ENCODE results near the gene TSHZ1. TPM values are rescaled to one million over a fixed set of nuclear protein-coding genes. Genes with fewer than 3 reads are reported as not detected.

Gene TSHZ1
- total RNA-seq, 1 donor from 2014 or later, result 8.0 TPM

DNA sequence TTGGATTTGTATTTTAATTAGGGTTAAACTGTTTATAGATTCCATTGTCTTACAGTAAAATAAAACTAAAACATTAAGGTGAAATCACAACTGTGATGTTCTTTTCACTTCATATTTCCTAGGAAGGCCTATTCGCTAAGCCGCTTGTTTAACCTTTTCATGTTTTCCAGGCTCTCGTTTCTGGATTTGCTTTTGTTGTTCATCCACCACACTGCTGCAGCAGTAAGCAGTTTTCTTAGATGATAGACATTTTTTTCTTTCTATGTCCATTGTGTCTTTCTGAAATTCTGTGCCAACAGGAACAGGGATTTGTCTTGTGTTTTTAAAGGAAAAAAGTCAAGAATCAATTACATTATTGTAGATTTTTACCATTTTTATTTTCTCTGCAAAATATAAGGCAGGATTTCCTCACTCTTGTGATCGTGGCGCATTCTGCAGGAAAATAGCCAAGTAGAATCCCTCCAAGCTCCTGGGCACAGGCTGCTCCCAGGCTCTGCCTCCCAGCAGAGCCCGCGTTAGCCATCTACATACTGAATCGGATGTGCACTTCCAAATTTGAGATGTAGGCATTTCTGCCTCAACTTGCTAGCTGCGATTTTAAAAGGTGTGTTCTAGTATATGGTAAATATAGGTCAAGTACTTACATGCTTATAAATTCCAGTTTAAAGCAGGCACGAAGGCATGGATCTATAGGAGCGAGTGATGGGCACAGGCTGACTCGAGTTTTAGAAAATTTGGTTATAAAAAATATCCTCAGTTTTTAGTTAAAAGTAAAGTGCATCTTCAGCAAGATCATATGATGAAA is 10.2 kb downstream of the TSHZ1 start:
- no peaks in the 10 kb centered on the region for H3K27me3 Mint-ChIP-seq (ENCODE audit: low read depth)
- H3K9me3 Mint-ChIP-seq (ENCODE audit: low read depth), result no peaks in the 10 kb centered on the region
- no peaks in the 10 kb centered on the region for H3K4me1 Mint-ChIP-seq (ENCODE audit: low read depth)
- DNase-seq (ENCODE audit: low spot score), result no peak
- H3K36me3 Mint-ChIP-seq (ENCODE audit: low read depth), result no peaks in the 10 kb centered on the region
- TF ChIP-seq, protein P1, sequence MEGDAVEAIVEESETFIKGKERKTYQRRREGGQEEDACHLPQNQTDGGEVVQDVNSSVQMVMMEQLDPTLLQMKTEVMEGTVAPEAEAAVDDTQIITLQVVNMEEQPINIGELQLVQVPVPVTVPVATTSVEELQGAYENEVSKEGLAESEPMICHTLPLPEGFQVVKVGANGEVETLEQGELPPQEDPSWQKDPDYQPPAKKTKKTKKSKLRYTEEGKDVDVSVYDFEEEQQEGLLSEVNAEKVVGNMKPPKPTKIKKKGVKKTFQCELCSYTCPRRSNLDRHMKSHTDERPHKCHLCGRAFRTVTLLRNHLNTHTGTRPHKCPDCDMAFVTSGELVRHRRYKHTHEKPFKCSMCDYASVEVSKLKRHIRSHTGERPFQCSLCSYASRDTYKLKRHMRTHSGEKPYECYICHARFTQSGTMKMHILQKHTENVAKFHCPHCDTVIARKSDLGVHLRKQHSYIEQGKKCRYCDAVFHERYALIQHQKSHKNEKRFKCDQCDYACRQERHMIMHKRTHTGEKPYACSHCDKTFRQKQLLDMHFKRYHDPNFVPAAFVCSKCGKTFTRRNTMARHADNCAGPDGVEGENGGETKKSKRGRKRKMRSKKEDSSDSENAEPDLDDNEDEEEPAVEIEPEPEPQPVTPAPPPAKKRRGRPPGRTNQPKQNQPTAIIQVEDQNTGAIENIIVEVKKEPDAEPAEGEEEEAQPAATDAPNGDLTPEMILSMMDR (IDR thresholded peaks at IDR 0.05), result no peak
- no peak overlapping the region for H3K27ac Mint-ChIP-seq (ENCODE audit: unreplicated experiment)
- no peak overlapping the region for H3K4me3 Mint-ChIP-seq (ENCODE audit: unreplicated experiment)

DNA sequence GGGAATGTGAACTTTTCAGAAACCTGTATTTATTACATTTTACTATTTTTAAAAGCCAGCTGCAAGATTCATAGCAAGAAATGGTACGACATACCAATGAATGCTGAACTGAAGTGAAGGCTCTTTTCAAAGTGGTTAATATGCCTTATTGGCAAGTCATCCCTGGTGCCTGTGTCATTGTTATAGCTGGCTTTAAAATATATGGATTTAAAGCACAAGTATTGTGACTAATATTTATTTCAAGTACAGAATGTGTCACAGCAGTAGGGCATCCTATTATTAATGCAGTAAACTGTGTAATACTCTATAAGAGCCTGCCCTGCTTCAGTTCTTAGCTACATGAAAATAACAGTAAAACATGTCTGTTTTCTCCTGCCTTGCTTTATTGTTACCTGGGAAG is 10.8 kb downstream of the TSHZ1 start:
- DNase-seq (ENCODE audit: low spot score), result no peak
- no peak overlapping the region for H3K27ac Mint-ChIP-seq (ENCODE audit: unreplicated experiment)
- no peaks in the 10 kb centered on the region for H3K27me3 Mint-ChIP-seq (ENCODE audit: low read depth)
- no peaks in the 10 kb centered on the region for H3K36me3 Mint-ChIP-seq (ENCODE audit: low read depth)
- TF ChIP-seq, protein P1 (IDR thresholded peaks at IDR 0.05), result no peak
- H3K9me3 Mint-ChIP-seq (ENCODE audit: low read depth), result no peaks in the 10 kb centered on the region
- H3K4me3 Mint-ChIP-seq (ENCODE audit: unreplicated experiment), result no peak overlapping the region
- peaks cover 3% of the 10 kb centered on the region for H3K4me1 Mint-ChIP-seq (ENCODE audit: low read depth)

DNA sequence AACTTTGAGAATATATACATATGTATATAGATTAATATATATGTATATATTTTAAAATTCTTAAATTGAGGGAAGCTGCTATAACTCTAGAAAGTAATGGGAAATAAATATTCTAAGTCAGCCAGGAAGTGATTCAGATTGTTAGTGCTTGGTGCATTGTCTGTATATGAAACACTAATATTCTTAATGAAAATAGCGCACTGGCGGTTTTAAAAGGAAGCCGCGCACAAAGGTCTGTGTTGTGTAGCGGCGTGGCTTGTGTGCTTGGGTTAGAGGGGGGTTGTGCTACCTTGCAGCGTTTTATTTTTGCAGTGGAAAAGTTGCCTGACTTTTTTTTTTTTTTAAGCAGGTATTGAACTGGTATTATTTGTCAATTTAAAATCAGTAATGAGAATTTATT is 11.3 kb downstream of the TSHZ1 start:
- no peaks in the 10 kb centered on the region for H3K36me3 Mint-ChIP-seq (ENCODE audit: low read depth)
- peaks cover 8% of the 10 kb centered on the region for H3K4me1 Mint-ChIP-seq (ENCODE audit: low read depth)
- no peak for DNase-seq (ENCODE audit: low spot score)
- TF ChIP-seq, protein P1 (IDR thresholded peaks at IDR 0.05), result no peak
- H3K27ac Mint-ChIP-seq (ENCODE audit: unreplicated experiment), result no peak overlapping the region
- no peaks in the 10 kb centered on the region for H3K27me3 Mint-ChIP-seq (ENCODE audit: low read depth)
- H3K4me3 Mint-ChIP-seq (ENCODE audit: unreplicated experiment), result no peak overlapping the region
- H3K9me3 Mint-ChIP-seq (ENCODE audit: low read depth), result no peaks in the 10 kb centered on the region

DNA sequence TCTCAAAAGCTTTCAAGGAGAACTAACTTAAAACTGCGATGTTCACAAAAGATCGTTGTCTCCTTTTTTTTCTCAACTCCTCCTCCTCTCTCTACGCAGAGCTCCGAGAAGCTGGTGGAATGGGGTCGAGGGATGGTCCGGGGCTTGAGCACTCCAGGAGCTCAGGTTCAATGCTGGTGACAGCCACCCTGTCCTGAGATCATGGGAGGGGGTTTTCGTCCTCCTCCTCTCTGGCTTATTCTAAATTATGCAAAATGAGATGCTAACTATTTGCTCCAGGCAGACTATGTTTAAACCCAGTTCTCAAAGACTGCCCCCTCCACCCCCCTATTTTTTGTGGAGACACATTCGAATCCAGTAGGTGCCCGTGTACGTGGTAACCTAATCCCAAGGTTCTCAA is 11.8 kb downstream of the TSHZ1 start:
- no peak for DNase-seq (ENCODE audit: low spot score)
- Mint-ChIP-seq H3K27me3 (ENCODE audit: low read depth) (no peaks in the 10 kb centered on the region), H3K4me3 (ENCODE audit: unreplicated experiment) (no peak overlapping the region), H3K9me3 (ENCODE audit: low read depth) (no peaks in the 10 kb centered on the region), H3K4me1 (ENCODE audit: low read depth) (peaks cover 14% of the 10 kb centered on the region), H3K36me3 (ENCODE audit: low read depth) (no peaks in the 10 kb centered on the region), H3K27ac (ENCODE audit: unreplicated experiment) (no peak overlapping the region)
- TF ChIP-seq, protein P1 (IDR thresholded peaks at IDR 0.05), result no peak

DNA sequence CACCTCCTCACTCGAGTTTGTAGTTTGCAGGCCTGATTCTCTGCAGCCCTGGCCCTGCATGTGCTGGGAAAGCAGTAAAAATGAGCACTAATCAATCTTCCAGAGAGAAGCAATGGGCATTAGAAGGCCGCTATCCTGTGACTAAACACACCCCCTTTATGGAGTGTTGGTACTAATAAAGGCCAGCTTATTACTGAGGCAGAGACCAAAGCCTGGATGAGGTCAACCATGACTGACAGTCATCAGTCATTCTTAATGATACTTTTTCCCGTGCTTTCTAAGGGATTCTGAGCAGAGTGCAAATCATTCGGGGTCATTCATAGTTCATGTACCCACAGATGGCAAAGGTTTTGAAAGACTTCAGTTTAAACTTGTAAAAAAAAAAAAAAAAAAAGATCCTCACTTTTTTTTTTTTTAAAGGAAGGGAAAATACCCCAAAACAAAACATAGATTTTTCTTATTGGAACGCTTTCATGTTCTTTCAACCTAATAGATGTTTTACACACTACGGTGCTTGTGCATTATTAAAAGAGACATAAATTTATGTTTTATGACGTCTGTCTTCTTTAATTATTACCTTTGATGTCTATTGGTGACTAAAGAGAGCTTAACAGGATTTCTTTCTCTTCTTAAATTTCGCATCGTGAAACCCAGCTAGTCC is 13.2 kb downstream of the TSHZ1 start:
- TF ChIP-seq, protein P1 (IDR thresholded peaks at IDR 0.05), result no peak
- H3K4me1 Mint-ChIP-seq (ENCODE audit: low read depth), result peaks cover 23% of the 10 kb centered on the region
- no peak overlapping the region for H3K4me3 Mint-ChIP-seq (ENCODE audit: unreplicated experiment)
- H3K27ac Mint-ChIP-seq (ENCODE audit: unreplicated experiment), result no peak overlapping the region
- H3K9me3 Mint-ChIP-seq (ENCODE audit: low read depth), result no peaks in the 10 kb centered on the region
- H3K27me3 Mint-ChIP-seq (ENCODE audit: low read depth), result no peaks in the 10 kb centered on the region
- no peaks in the 10 kb centered on the region for H3K36me3 Mint-ChIP-seq (ENCODE audit: low read depth)
- no peak for DNase-seq (ENCODE audit: low spot score)

Data from chondrocyte (in vitro differentiated cells).